Left lung (tissue), 10 donors: ENCODE measurements around the gene ESD. TPM values are rescaled to one million over a fixed set of nuclear protein-coding genes. Genes with fewer than 3 reads are reported as not detected.

Source experiments
- ATAC-seq: fragments of 200-7000 bp; cut with Tn5 transposase; one replicate; pipeline ENCODE4 v1.9.1; 2020; ENCODE audit warnings: moderate library complexity
- DNase-seq, 4 donors: peaks; one replicate each; pipeline ENCODE4 v3.0.0-alpha.2; 2013 to 2020
- H3K27ac ChIP-seq, 2 donors: fragments of 200-600 bp; sonication (generic) in 1 of 2; one replicate each; pipeline versions ENCODE4 v1.5.0 to v1.8.0; 2020 to 2021
- H3K27me3 ChIP-seq, 2 donors: fragments of 200-600 bp; sonication (generic) in 1 of 2; one replicate each; pipeline versions ENCODE4 v1.5.0 to v1.8.0; 2020 to 2021
- H3K36me3 ChIP-seq, 2 donors: fragments of 200-600 bp; sonication (generic) in 1 of 2; one replicate each; pipeline versions ENCODE4 v1.5.0 to v1.8.0; 2020 to 2021
- H3K4me1 ChIP-seq, 2 donors: fragments of 200-600 bp; one replicate each; pipeline ENCODE4 v1.8.0; 2021
- H3K4me3 ChIP-seq, 2 donors: fragments of 200-600 bp; sonication (generic) in 1 of 2; one replicate each; pipeline versions ENCODE4 v1.5.0 to v1.8.0; 2020 to 2021; ENCODE audit warnings: mild to moderate bottlenecking in 1 of 2
- H3K9me3 ChIP-seq, 2 donors: fragments of 200-600 bp; sonication (generic) in 1 of 2; one replicate each; pipeline versions ENCODE4 v1.5.0 to v1.8.0; 2020 to 2021
- intact Hi-C, 2 donors: fragments of 100-400 bp; cut with DNase I; formaldehyde crosslinking; loops; one replicate each; pipeline versions ENCODE4 v1.11.2 to v1.14.2; 2022
- polyA plus RNA-seq, 6 donors: library from polyadenylated mRNA; unstranded; fragments of 120-200 nt; gene quantifications; one replicate each; pipeline ENCODE4 v1.2.1, GENCODE V29; 2013; ENCODE audit not compliant: insufficient read length in 6 of 6
- total RNA-seq, 2 donors: library from RNA; stranded (reverse); fragmentation: NEBNext Ultra II Directional; extraction: Animal tissue kit (Norgen Biotek cat#: 25700); gene quantifications; one replicate each; pipeline ENCODE4 v1.2.1, GENCODE V29; 2021
- TF ChIP-seq, protein P1 (sequence below), 2 donors: fragments of 200-600 bp; sonication (generic) in 1 of 2; IDR thresholded peaks; one replicate each; pipeline versions ENCODE4 v1.5.0 to v1.8.0; 2021; ENCODE audit warnings: antibody characterized with exemption in 2 of 2
- donor health status: DM: no; HTN: yes; CAD: no.
- donor health status: DM: no; HTN: no; CAD: no.

Gene ESD
- total and polyA plus RNA-seq, 8 donors, result 99.6 to 277 (median 235) TPM

DNA sequence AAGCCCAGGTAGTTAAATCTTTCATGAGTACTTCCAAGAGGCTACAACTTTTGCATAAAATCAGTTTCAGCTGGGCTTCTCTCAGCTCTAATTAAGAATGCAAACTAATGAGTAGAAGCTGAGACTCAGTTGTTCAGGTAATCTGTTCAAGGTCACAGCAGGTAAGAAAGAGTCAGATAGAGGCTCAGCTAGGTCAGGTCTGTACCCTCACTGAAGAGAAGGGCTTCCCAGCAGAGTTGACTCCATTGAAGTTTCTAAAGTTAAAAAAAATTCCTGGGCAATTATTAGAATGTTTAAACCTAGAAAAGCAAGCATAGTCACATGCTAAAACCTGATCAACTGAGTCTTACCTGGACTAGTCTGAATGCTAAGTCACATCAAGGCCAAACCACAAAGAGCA is 42.1 kb downstream of the ESD start:
- H3K27me3 ChIP-seq, result no peaks in the 10 kb centered on the region
- ATAC-seq, result no peak

DNA sequence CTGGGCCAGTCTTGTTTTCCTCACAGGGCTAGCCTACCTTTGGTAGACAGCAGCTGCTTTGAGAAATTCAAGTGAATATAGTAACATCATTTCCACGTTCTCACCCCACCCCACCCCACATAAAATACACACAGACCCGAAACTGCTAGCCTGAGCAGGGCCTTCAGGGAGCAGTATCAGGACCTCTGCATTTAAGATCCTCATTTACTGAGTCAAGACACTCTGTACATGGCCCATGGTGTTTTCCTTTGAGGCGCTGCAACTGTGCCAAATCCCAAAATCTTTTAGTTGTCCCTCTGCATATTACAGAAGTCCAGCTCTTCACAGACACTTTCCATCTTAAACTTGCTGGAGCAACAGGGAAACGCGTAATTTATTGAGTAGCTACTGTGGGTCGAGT is 43.0 kb downstream of the ESD start:
- TF ChIP-seq, protein P1, sequence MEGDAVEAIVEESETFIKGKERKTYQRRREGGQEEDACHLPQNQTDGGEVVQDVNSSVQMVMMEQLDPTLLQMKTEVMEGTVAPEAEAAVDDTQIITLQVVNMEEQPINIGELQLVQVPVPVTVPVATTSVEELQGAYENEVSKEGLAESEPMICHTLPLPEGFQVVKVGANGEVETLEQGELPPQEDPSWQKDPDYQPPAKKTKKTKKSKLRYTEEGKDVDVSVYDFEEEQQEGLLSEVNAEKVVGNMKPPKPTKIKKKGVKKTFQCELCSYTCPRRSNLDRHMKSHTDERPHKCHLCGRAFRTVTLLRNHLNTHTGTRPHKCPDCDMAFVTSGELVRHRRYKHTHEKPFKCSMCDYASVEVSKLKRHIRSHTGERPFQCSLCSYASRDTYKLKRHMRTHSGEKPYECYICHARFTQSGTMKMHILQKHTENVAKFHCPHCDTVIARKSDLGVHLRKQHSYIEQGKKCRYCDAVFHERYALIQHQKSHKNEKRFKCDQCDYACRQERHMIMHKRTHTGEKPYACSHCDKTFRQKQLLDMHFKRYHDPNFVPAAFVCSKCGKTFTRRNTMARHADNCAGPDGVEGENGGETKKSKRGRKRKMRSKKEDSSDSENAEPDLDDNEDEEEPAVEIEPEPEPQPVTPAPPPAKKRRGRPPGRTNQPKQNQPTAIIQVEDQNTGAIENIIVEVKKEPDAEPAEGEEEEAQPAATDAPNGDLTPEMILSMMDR (IDR thresholded peaks at IDR 0.05), result no peak
- H3K4me1 ChIP-seq, result peaks cover 3 to 30% of the 10 kb centered on the region in 2 donors
- H3K27ac ChIP-seq, result no peak overlapping the region
- H3K36me3 ChIP-seq, result peaks cover 0 to 11% of the 10 kb centered on the region in 2 donors
- no peak for ATAC-seq
- no peak overlapping the region for H3K4me3 ChIP-seq
- DNase-seq, result no peak
- no peaks in the 10 kb centered on the region for H3K9me3 ChIP-seq
- no peaks in the 10 kb centered on the region for H3K27me3 ChIP-seq
- intact Hi-C loops, result no loop called here

More for the DNA sequence above, 42.1 kb downstream of the ESD start:
- peaks cover 8 to 38% of the 10 kb centered on the region in 2 donors for H3K4me1 ChIP-seq
- TF ChIP-seq, protein P1 (IDR thresholded peaks at IDR 0.05), result no peak
- intact Hi-C loops, result no loop called here
- no peak overlapping the region for H3K27ac ChIP-seq
- no peak for DNase-seq
- peaks cover 0 to 8% of the 10 kb centered on the region in 2 donors for H3K36me3 ChIP-seq
- H3K9me3 ChIP-seq, result no peaks in the 10 kb centered on the region
- H3K4me3 ChIP-seq, result no peak overlapping the region

DNA sequence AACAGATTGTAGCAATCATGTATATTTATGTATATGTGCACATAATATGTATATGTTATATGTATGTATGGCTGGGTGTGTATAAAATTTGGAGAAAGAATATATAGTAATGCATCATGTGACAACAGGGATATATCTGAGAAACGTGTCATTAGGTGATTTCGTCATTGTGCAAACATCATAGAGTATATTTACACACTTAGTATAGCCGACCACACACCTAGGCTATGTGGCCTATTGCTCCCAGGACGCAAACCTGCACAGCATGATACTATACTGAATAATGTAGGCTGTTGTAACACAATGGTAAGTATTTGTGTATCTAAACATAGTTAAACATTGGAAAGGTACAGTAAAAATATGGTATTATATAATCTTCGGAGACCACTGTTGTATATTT is 43.8 kb downstream of the ESD start:
- Histone ChIP-seq H3K27ac (no peak overlapping the region), H3K4me3 (no peak overlapping the region), H3K27me3 (no peaks in the 10 kb centered on the region), H3K9me3 (no peaks in the 10 kb centered on the region), H3K4me1 (peaks cover 3 to 26% of the 10 kb centered on the region in 2 donors), H3K36me3 (peaks cover 0 to 16% of the 10 kb centered on the region in 2 donors)
- no peak for ATAC-seq
- TF ChIP-seq, protein P1 (IDR thresholded peaks at IDR 0.05), result no peak
- intact Hi-C loops, result no loop called here
- no peak for DNase-seq

DNA sequence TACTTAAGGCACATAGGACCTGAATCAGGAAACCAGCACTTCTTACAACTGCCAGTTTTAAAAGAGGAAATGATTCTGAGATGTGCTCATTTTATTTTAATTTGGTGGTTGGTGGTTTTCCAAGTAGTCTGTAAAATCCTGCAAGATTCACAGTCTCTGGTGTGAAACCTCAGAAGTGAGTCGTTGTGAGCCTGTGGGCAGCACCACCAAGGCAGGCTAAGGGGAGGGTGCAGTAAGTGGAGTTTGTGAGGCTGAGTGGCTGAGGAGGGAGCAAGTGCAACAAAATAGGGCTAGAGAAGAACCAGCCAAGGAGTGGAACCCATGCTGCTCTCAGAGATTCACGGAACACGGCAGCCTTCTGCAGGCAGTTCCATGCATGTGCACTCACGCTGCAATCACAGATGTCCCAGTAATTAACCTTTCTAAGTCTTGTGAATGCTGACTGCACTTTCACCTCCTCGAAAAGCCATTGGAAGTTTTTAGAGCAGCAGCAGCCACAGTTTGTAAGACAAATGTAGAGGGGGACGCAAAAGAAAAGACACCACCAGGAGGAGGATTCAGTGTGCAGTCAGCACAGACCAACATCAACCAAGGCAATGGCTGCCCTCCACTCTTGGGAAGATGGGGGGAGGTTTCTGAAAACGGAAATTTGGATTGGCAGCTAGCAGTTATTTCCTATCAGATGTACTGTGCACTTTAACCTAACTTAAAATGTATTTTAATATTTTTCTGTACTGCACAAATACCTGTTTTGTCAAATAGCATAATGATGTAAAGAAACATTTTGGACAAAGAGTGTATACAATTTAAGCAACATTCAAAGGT is 44.9 kb downstream of the ESD start:
- peaks cover 0 to 20% of the 10 kb centered on the region in 2 donors for H3K36me3 ChIP-seq
- intact Hi-C loops, result no loop called here
- ATAC-seq, result peak; percentile 62
- H3K4me1 ChIP-seq, result peaks cover 3 to 17% of the 10 kb centered on the region in 2 donors
- TF ChIP-seq, protein P1 (IDR thresholded peaks at IDR 0.05), result no peak
- DNase-seq, result peak in 1 of 4 donors; percentile 40
- H3K4me3 ChIP-seq, result no peak overlapping the region
- H3K27me3 ChIP-seq, result no peaks in the 10 kb centered on the region
- H3K27ac ChIP-seq, result no peak overlapping the region
- H3K9me3 ChIP-seq, result no peaks in the 10 kb centered on the region

DNA sequence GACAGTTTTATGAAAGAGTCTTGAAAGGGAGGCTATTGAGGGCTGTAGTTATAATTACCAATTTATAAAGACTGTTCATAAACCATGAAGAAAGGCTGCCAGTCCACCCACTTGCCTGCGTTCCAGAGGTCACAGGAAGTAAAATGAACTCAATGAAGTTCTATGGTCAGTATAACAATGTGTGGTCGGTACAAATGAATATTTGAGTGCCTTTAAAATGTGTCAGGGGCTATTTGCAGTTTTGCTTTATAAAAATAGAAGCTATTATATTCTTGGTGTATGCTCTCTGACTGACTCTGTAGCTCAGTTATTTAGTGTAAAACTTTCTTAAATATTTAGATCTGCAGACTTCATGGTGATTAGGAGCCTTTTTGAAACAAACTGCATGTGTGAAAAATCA is 47.0 kb downstream of the ESD start:
- intact Hi-C loops, result no loop called here

More for the DNA sequence above, 47.0 kb downstream of the ESD start:
- Histone ChIP-seq H3K4me3 (no peak overlapping the region), H3K27ac (no peak overlapping the region), H3K4me1 (peaks cover 0 to 13% of the 10 kb centered on the region in 2 donors), H3K9me3 (no peaks in the 10 kb centered on the region), H3K27me3 (no peaks in the 10 kb centered on the region), H3K36me3 (peaks cover 0 to 33% of the 10 kb centered on the region in 2 donors)
- DNase-seq (no peak), ATAC-seq (no peak)
- TF ChIP-seq, protein P1 (IDR thresholded peaks at IDR 0.05), result no peak
